GM18502 (cell line): ENCODE measurements around the gene MIX23.

ENCODE experiments used
- ATAC-seq: cut with Tn5 transposase; IDR thresholded peaks from one replicate; pipeline ENCODE4 v1.9.1; 2021; ENCODE audit warnings: mild to moderate bottlenecking; ENCODE audit not compliant: unreplicated experiment, poor library complexity

MIX23 gene

GRCh38 chr3:122353893-122354401, 29.1 kb downstream of the MIX23 start:
- no peak for ATAC-seq

- no peak for ATAC-seq
These were observed 29.8 kb downstream of the MIX23 start for GRCh38 chr3:122353215-122353614.

GRCh38 chr3:122351612-122352011, 31.4 kb downstream of the MIX23 start:
- ATAC-seq, result no peak

- no peak for ATAC-seq
These were observed 32.1 kb downstream of the MIX23 start for GRCh38 chr3:122350814-122351418.

- ATAC-seq, result no peak
These were observed 33.9 kb downstream of the MIX23 start for GRCh38 chr3:122349171-122349570.

GRCh38 chr3:122343654-122344053, 39.4 kb downstream of the MIX23 start:
- ATAC-seq, result no peak

- no peak for ATAC-seq
These were observed 40.2 kb downstream of the MIX23 start for GRCh38 chr3:122342803-122343202.

GRCh38 chr3:122332551-122332950, 50.5 kb downstream of the MIX23 start:
- no peak for ATAC-seq

GRCh38 chr3:122331886-122332285, 51.1 kb downstream of the MIX23 start:
- ATAC-seq, result no peak

GRCh38 chr3:122325769-122326168, 57.3 kb downstream of the MIX23 start:
- ATAC-seq, result no peak

- ATAC-seq, result no peak
These were observed 58.1 kb downstream of the MIX23 start, which contains the start of gene CSTA for GRCh38 chr3:122324871-122325323. TSS of gene CSTA (plus strand) at chr3:122325248. CDS start at chr3:122325293, 45 bp downstream.

GRCh38 chr3:122322095-122323075, 60.6 kb downstream of the MIX23 start:
- peak; percentile 88 for ATAC-seq

GRCh38 chr3:122318620-122319019, 64.4 kb downstream of the MIX23 start:
- ATAC-seq, result no peak

- no peak for ATAC-seq
These were observed 66.7 kb downstream of the MIX23 start for GRCh38 chr3:122316368-122316767.

- no peak for ATAC-seq
These were observed 67.4 kb downstream of the MIX23 start for GRCh38 chr3:122315619-122316018.

GRCh38 chr3:122314228-122314876, 68.7 kb downstream of the MIX23 start:
- ATAC-seq, result no peak

- no peak for ATAC-seq
These were observed 69.8 kb downstream of the MIX23 start for GRCh38 chr3:122313281-122313680.

- ATAC-seq, result no peak
These were observed 70.2 kb downstream of the MIX23 start for GRCh38 chr3:122312826-122313225.

- no peak for ATAC-seq
These were observed 72.7 kb downstream of the MIX23 start for GRCh38 chr3:122310361-122310760.
